Fibroblast of pulmonary artery (primary cell): ENCODE data around the gene GPR26.

Source experiments
- DNase-seq: peaks from one replicate; pipeline ENCODE4 v3.0.0-alpha.2; 2010; ENCODE audit warnings: low read depth
- H3K4me3 ChIP-seq: replicated peaks from 2 replicates; pipeline ENCODE4 v1.5.1; 2011; ENCODE audit warnings: low read depth, mild to moderate bottlenecking, control low read depth, low read length, moderate library complexity
- TF ChIP-seq, protein P1 (sequence below): IDR thresholded peaks from 2 replicates; pipeline ENCODE4 v1.5.1; 2011; ENCODE audit warnings: mild to moderate bottlenecking, control low read depth, low read length, inconsistent platforms; ENCODE audit errors: missing control alignments

GPR26 gene

DNA sequence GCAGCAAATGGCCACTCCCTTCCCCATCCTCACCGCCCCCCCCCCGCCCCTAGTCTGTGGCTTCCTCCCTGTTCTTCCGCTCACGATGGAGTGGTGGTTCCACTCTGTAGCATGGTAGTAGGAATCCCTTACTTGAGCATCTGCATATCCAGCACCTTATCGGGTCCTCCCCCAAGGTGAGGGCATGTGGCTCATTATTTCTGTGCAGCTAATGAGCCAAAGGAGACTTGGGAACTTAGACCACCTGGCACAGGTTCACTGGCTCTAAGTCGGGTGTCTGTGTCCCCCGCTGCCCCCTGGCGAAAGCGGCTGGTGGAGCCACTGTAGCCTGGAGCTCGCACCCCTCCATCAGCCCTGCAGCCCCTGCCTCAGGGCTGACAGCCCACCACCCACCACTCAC is 22.8 kb upstream of the GPR26 start:
- TF ChIP-seq, protein P1, sequence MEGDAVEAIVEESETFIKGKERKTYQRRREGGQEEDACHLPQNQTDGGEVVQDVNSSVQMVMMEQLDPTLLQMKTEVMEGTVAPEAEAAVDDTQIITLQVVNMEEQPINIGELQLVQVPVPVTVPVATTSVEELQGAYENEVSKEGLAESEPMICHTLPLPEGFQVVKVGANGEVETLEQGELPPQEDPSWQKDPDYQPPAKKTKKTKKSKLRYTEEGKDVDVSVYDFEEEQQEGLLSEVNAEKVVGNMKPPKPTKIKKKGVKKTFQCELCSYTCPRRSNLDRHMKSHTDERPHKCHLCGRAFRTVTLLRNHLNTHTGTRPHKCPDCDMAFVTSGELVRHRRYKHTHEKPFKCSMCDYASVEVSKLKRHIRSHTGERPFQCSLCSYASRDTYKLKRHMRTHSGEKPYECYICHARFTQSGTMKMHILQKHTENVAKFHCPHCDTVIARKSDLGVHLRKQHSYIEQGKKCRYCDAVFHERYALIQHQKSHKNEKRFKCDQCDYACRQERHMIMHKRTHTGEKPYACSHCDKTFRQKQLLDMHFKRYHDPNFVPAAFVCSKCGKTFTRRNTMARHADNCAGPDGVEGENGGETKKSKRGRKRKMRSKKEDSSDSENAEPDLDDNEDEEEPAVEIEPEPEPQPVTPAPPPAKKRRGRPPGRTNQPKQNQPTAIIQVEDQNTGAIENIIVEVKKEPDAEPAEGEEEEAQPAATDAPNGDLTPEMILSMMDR = no peak
- no peak for DNase-seq
- no peak overlapping the region for H3K4me3 ChIP-seq

DNA sequence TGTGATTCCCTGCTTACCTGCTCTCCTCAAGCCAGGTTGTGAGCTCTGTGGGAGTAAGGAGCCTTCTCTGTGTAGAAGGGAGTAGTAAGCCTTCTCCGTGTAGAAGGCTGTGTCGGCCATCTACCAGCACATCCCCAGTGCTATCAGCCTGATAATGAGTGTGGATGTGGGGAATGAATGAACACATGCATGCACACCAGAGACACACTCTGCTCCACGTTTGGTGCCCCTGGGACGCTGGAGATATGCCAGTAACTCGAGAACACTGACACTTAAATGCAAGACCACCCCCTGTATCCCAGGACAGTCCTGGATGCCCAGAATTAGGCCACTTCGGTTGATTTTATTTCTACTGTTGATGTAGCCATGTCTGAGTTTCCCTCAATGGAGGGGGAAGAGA is 21.1 kb upstream of the GPR26 start:
- DNase-seq = no peak
- H3K4me3 ChIP-seq = no peak overlapping the region
- TF ChIP-seq, protein P1 = no peak

DNA sequence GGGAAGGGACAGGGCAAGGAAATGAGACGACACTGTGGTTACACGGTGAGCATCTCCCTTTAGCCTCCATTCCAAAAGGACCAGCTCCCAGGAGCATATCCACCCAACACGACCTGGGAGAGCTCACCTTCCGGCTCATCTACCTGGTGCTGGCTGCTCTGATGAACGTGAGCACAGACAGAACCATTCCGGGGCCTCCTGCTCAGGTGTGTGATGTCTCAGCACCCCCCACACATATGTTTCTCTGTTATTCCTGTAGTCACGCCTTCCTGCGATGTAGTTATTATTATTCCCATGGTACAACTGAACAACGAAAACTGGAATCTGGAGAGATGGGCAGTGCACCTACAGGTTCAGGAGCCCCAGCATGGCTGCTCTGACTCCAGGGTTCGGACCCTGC is 20.5 kb upstream of the GPR26 start:
- no peak for DNase-seq
- no peak overlapping the region for H3K4me3 ChIP-seq
- TF ChIP-seq, protein P1 = no peak

DNA sequence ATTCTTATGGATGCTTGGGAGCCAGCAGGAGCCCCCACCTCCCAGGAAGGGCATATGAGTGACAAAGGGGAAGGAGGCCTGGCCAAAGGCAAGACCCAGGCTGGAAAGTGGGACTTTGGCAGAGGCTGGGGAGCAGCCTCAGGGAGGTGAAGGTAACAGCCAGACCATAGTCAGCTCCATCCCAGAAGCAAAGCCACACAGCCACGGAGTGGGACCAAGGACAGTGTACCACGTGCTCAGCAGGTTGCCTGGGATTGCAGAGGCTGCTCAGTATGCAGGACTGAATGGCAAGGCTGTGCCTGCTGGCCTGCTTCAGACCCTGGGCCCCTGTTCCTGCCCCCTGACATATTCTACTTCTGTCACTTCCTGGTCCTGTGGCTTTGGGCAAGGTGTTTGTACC is 17.6 kb upstream of the GPR26 start:
- no peak for DNase-seq
- TF ChIP-seq, protein P1 = no peak

DNA sequence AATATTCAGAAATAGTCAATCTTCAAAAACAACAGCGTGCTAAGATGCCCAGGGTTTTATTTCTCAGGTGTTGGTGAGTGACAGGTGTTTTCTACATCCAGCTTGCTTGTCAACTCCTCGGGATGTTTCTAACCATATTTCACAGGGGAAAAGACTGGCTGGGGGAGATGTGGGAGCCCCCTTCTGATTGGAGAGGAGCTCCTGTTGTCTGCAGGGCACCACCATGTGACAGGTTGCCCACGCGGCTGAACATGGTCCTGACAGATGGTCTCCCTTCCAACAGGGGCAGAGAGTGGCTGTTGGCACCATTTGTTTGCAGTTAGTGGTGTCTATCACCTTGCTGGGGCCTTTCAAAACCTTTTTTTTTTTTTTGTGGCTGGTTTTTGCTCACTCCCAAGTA is 16.5 kb upstream of the GPR26 start:
- H3K4me3 ChIP-seq = no peak overlapping the region
- DNase-seq = no peak
- TF ChIP-seq, protein P1 = no peak

More for the DNA sequence above, 17.6 kb upstream of the GPR26 start:
- H3K4me3 ChIP-seq = no peak overlapping the region

DNA sequence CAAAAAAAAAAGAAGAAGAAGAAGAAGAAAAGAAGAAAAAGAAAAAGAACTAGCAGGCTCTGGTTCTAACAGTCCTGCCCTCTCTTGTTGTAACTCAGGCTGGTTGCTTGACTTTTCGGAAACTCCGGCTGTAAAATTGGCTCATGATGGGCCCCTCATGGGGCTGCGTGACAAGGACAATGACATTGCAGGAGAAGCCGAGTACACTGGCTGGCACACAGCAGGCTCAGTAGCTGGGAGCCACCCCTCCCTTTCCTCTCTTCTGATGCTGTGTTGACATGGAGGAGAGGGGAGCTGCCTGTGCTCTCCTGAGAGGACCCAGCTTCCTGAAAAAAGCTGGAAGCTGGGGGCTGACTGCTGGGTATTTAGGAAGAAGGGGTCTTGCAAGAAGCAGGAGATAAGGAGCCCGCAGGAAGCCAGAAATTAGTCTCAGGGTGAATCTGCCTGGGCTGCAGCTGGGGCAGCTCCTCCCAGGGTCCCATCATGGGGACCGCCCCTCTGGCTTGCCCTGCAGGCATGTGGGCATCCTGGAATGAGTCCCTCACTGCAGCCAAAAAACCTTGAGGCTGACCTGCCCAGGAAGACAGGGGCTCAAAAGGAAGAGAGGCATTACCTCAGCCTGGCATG is 14.6 kb upstream of the GPR26 start:
- TF ChIP-seq, protein P1 = no peak
- no peak for DNase-seq

DNA sequence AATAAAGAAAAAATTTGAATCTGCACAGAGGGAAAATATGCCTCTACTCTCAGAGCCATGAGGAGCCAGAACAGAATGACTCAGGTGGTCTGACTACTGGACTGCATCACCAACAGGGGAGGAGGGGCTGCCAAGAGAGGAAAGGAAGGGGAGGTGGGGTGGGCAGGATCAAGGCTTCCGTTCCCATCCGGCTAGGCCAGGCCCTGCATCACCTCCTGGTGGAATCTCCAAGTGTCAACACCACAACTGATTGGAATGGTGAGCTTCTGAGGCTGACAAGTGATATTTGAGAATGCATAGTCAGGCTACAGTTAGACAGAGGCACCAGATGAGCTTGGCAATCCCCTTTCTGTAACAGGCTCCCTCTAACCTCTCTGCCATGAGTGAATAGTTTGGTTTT is 10.4 kb upstream of the GPR26 start:
- TF ChIP-seq, protein P1 = no peak
- no peak overlapping the region for H3K4me3 ChIP-seq
- DNase-seq = no peak

More for the DNA sequence above, 14.6 kb upstream of the GPR26 start:
- no peak overlapping the region for H3K4me3 ChIP-seq
